ENCODE results near the gene TCIRG1.

The TCIRG1 gene

GRCh38 chr11:68024508-68024907 is 14.3 kb upstream of the TCIRG1 start:
- Histone ChIP-seq H3K4me1 (ENCODE audit: control insufficient read depth, insufficient read depth, low read length, poor library complexity, severe bottlenecking) (peaks cover 11% of the 10 kb centered on the region), H3K9me3 (ENCODE audit: control insufficient read depth, low read length) (peaks cover 6% of the 10 kb centered on the region), H3K27ac (ENCODE audit: low read depth, low read length, severe bottlenecking) (no peak overlapping the region), H3K4me3 (ENCODE audit: extremely low read depth, insufficient read depth, low read length, poor library complexity, severe bottlenecking) (no peak overlapping the region), H3K36me3 (ENCODE audit: control insufficient read depth, insufficient read depth, low read length) (no peaks in the 10 kb centered on the region)
- 95 to 100% methylated on average over 3 to 4 of the region's 5 CpGs for WGBS, 2 experiments (ENCODE audit: insufficient coverage in 2 of 2)

- Histone ChIP-seq H3K27ac (ENCODE audit: low read depth, low read length, severe bottlenecking) (no peak overlapping the region), H3K4me3 (ENCODE audit: extremely low read depth, insufficient read depth, low read length, poor library complexity, severe bottlenecking) (no peak overlapping the region), H3K36me3 (ENCODE audit: control insufficient read depth, insufficient read depth, low read length) (no peaks in the 10 kb centered on the region), H3K9me3 (ENCODE audit: control insufficient read depth, low read length) (peaks cover 6% of the 10 kb centered on the region), H3K4me1 (ENCODE audit: control insufficient read depth, insufficient read depth, low read length, poor library complexity, severe bottlenecking) (peaks cover 11% of the 10 kb centered on the region)
- 88 to 96% methylated on average over 3 to 4 of the region's 5 CpGs for WGBS, 2 experiments (ENCODE audit: insufficient coverage in 2 of 2)
These were observed 13.8 kb upstream of the TCIRG1 start for GRCh38 chr11:68025047-68025446.

- H3K4me3 ChIP-seq (ENCODE audit: extremely low read depth, insufficient read depth, low read length, poor library complexity, severe bottlenecking): no peak overlapping the region
These were observed 12.3 kb upstream of the TCIRG1 start for GRCh38 chr11:68026391-68027105.

GRCh38 chr11:68027667-68028066 is 11.2 kb upstream of the TCIRG1 start:
- H3K36me3 ChIP-seq (ENCODE audit: control insufficient read depth, insufficient read depth, low read length): peaks cover 8% of the 10 kb centered on the region
- peaks cover 6% of the 10 kb centered on the region for H3K9me3 ChIP-seq (ENCODE audit: control insufficient read depth, low read length)
- peak overlapping the region; percentile 77 for H3K27ac ChIP-seq (ENCODE audit: low read depth, low read length, severe bottlenecking)
- peaks cover 9% of the 10 kb centered on the region for H3K4me1 ChIP-seq (ENCODE audit: control insufficient read depth, insufficient read depth, low read length, poor library complexity, severe bottlenecking)
- WGBS, 2 experiments (ENCODE audit: insufficient coverage in 2 of 2): 91 to 94% methylated on average over 17 to 21 of the region's 21 CpGs
- H3K4me3 ChIP-seq (ENCODE audit: extremely low read depth, insufficient read depth, low read length, poor library complexity, severe bottlenecking): no peak overlapping the region

More at GRCh38 chr11:68026391-68027105, 12.3 kb upstream of the TCIRG1 start:
- Histone ChIP-seq H3K27ac (ENCODE audit: low read depth, low read length, severe bottlenecking) (no peak overlapping the region), H3K4me1 (ENCODE audit: control insufficient read depth, insufficient read depth, low read length, poor library complexity, severe bottlenecking) (peaks cover 9% of the 10 kb centered on the region), H3K9me3 (ENCODE audit: control insufficient read depth, low read length) (peaks cover 6% of the 10 kb centered on the region), H3K36me3 (ENCODE audit: control insufficient read depth, insufficient read depth, low read length) (no peaks in the 10 kb centered on the region)
- WGBS, 2 experiments (ENCODE audit: insufficient coverage in 2 of 2): 92 to 97% methylated on average over 11 to 16 of the region's 18 CpGs

- WGBS, 2 experiments (ENCODE audit: insufficient coverage in 2 of 2): 96 to 99% methylated on average over 9 to 11 of the region's 12 CpGs
- H3K4me1 ChIP-seq (ENCODE audit: control insufficient read depth, insufficient read depth, low read length, poor library complexity, severe bottlenecking): peaks cover 9% of the 10 kb centered on the region
- H3K4me3 ChIP-seq (ENCODE audit: extremely low read depth, insufficient read depth, low read length, poor library complexity, severe bottlenecking): no peak overlapping the region
- H3K36me3 ChIP-seq (ENCODE audit: control insufficient read depth, insufficient read depth, low read length): peaks cover 21% of the 10 kb centered on the region
- H3K27ac ChIP-seq (ENCODE audit: low read depth, low read length, severe bottlenecking): peak overlapping the region; percentile 74
- H3K9me3 ChIP-seq (ENCODE audit: control insufficient read depth, low read length): peaks cover 6% of the 10 kb centered on the region
These were observed 9.9 kb upstream of the TCIRG1 start for GRCh38 chr11:68028802-68029545.

- H3K36me3 ChIP-seq (ENCODE audit: control insufficient read depth, insufficient read depth, low read length): peaks cover 36% of the 10 kb centered on the region
- H3K4me1 ChIP-seq (ENCODE audit: control insufficient read depth, insufficient read depth, low read length, poor library complexity, severe bottlenecking): peaks cover 9% of the 10 kb centered on the region
- 0 to 1% methylated on average over 46 to 48 of the region's 56 CpGs for WGBS, 2 experiments (ENCODE audit: insufficient coverage in 2 of 2)
- peak within 1 kb of the TSS; percentile 45 for H3K27ac ChIP-seq (ENCODE audit: low read depth, low read length, severe bottlenecking)
- H3K9me3 ChIP-seq (ENCODE audit: control insufficient read depth, low read length): peaks cover 6% of the 10 kb centered on the region
- peak within 1 kb of the TSS; percentile 81 for H3K4me3 ChIP-seq (ENCODE audit: extremely low read depth, insufficient read depth, low read length, poor library complexity, severe bottlenecking)
These were observed 8.3 kb upstream of the TCIRG1 start, which contains the start of gene NDUFS8 for GRCh38 chr11:68030318-68031143. Gene NDUFS8, plus strand, starts transcription at chr11:68030681. Its CDS starts 1,471 bp downstream, at chr11:68032152.

GRCh38 chr11:68031144-68031464 is 7.7 kb upstream of the TCIRG1 start:
- Histone ChIP-seq H3K9me3 (ENCODE audit: control insufficient read depth, low read length) (peaks cover 6% of the 10 kb centered on the region), H3K4me3 (ENCODE audit: extremely low read depth, insufficient read depth, low read length, poor library complexity, severe bottlenecking) (peak overlapping the region; percentile 81), H3K36me3 (ENCODE audit: control insufficient read depth, insufficient read depth, low read length) (peaks cover 37% of the 10 kb centered on the region), H3K27ac (ENCODE audit: low read depth, low read length, severe bottlenecking) (peak overlapping the region; percentile 45), H3K4me1 (ENCODE audit: control insufficient read depth, insufficient read depth, low read length, poor library complexity, severe bottlenecking) (peaks cover 9% of the 10 kb centered on the region)
- 0 to 21% methylated on average over 4 to 9 of the region's 10 CpGs for WGBS, 2 experiments (ENCODE audit: insufficient coverage in 2 of 2)

- Histone ChIP-seq H3K27ac (ENCODE audit: low read depth, low read length, severe bottlenecking) (no peak overlapping the region), H3K4me1 (ENCODE audit: control insufficient read depth, insufficient read depth, low read length, poor library complexity, severe bottlenecking) (peaks cover 9% of the 10 kb centered on the region), H3K36me3 (ENCODE audit: control insufficient read depth, insufficient read depth, low read length) (peaks cover 37% of the 10 kb centered on the region), H3K9me3 (ENCODE audit: control insufficient read depth, low read length) (peaks cover 6% of the 10 kb centered on the region), H3K4me3 (ENCODE audit: extremely low read depth, insufficient read depth, low read length, poor library complexity, severe bottlenecking) (no peak overlapping the region)
- WGBS, 2 experiments (ENCODE audit: insufficient coverage in 2 of 2): 90 to 97% methylated on average over 5 of the region's 9 CpGs
These were observed 6.8 kb upstream of the TCIRG1 start for GRCh38 chr11:68032003-68032402.

GRCh38 chr11:68032997-68033707 is 5.7 kb upstream of the TCIRG1 start:
- Histone ChIP-seq H3K4me1 (ENCODE audit: control insufficient read depth, insufficient read depth, low read length, poor library complexity, severe bottlenecking) (peaks cover 7% of the 10 kb centered on the region), H3K4me3 (ENCODE audit: extremely low read depth, insufficient read depth, low read length, poor library complexity, severe bottlenecking) (no peak overlapping the region)
- WGBS, 2 experiments (ENCODE audit: insufficient coverage in 2 of 2): 96 to 97% methylated on average over 20 to 29 of the region's 29 CpGs

GRCh38 chr11:68033708-68034045 is 5.1 kb upstream of the TCIRG1 start:
- peaks cover 9% of the 10 kb centered on the region for H3K4me1 ChIP-seq (ENCODE audit: control insufficient read depth, insufficient read depth, low read length, poor library complexity, severe bottlenecking)
- H3K36me3 ChIP-seq (ENCODE audit: control insufficient read depth, insufficient read depth, low read length): peaks cover 37% of the 10 kb centered on the region
- peaks cover 6% of the 10 kb centered on the region for H3K9me3 ChIP-seq (ENCODE audit: control insufficient read depth, low read length)
- no peak overlapping the region for H3K4me3 ChIP-seq (ENCODE audit: extremely low read depth, insufficient read depth, low read length, poor library complexity, severe bottlenecking)
- H3K27ac ChIP-seq (ENCODE audit: low read depth, low read length, severe bottlenecking): no peak overlapping the region
- 98% methylated on average over 12 of the region's 12 CpGs for WGBS, 2 experiments (ENCODE audit: insufficient coverage in 2 of 2)

More at GRCh38 chr11:68032997-68033707, 5.7 kb upstream of the TCIRG1 start:
- H3K27ac ChIP-seq (ENCODE audit: low read depth, low read length, severe bottlenecking): no peak overlapping the region
- peaks cover 37% of the 10 kb centered on the region for H3K36me3 ChIP-seq (ENCODE audit: control insufficient read depth, insufficient read depth, low read length)
- H3K9me3 ChIP-seq (ENCODE audit: control insufficient read depth, low read length): peaks cover 6% of the 10 kb centered on the region

Data from mesodermal cell (in vitro differentiated cells).